Right atrium auricular region (tissue), 2 donors: ENCODE measurements around the gene JMJD8. TPM values are rescaled to one million over a fixed set of nuclear protein-coding genes. Genes with fewer than 3 reads are reported as not detected.
"Not testable (repeated sequence)": the region's sequence is repeated elsewhere in the genome, so short reads cannot be mapped to it uniquely, and the experiment has no call there.

Experiments
- DNase-seq: peaks from one replicate; pipeline ENCODE4 v3.0.0-alpha.2; 2019; ENCODE audit warnings: low spot score
- H3K27ac ChIP-seq, 2 donors: fragments of 200-600 bp; sonication (generic); 1 replicate in 1 of 2; 2 replicates in 1 of 2; pipeline ENCODE4 v1.5.1; 2016 to 2019
- H3K27me3 ChIP-seq, 2 donors: fragments of 200-600 bp; sonication (generic); one replicate each; pipeline versions ENCODE4 v1.5.1 to v1.6.0; 2017 to 2019
- H3K36me3 ChIP-seq: fragments of 200-600 bp; sonication (generic); one replicate; pipeline ENCODE4 v1.5.1; 2016
- H3K4me1 ChIP-seq, 2 donors: fragments of 200-600 bp; sonication (generic); one replicate each; pipeline versions ENCODE4 v1.5.1 to v1.6.0; 2017 to 2019
- H3K4me3 ChIP-seq, 2 donors: fragments of 200-600 bp; sonication (generic); 1 replicate in 1 of 2; 2 replicates in 1 of 2; pipeline ENCODE4 v1.5.1; 2017 to 2019; ENCODE audit warnings: mild to moderate bottlenecking in 1 of 2, moderate library complexity in 1 of 2
- H3K9me3 ChIP-seq, 2 donors: fragments of 200-600 bp; sonication (generic); one replicate each; pipeline ENCODE4 v1.5.1; 2019
- CTCF ChIP-seq, 2 donors: fragments of 200-600 bp; sonication (generic); IDR thresholded peaks; one replicate each; pipeline ENCODE4 v1.5.1; 2019; ENCODE audit warnings: antibody characterized with exemption in 2 of 2
- total RNA-seq, 2 donors: library from RNA; depleted of rRNA; stranded (reverse); fragments of >200 nt; gene quantifications; one replicate each; pipeline ENCODE4 v1.1.0, GENCODE V29; 2016

The JMJD8 gene
- total RNA-seq, 2 donors from 2014 or later, result 76.4 to 82.1 TPM

GRCh38 chr16:692356-693108 is 8.4 kb upstream of the JMJD8 start:
- H3K27me3 ChIP-seq, result peaks cover 17 to 25% of the 10 kb centered on the region in 2 donors
- no peak overlapping the region for H3K4me3 ChIP-seq
- DNase-seq, result no peak
- no peak overlapping the region for H3K27ac ChIP-seq
- no peaks in the 10 kb centered on the region for H3K9me3 ChIP-seq
- H3K4me1 ChIP-seq, result peaks cover 0 to 44% of the 10 kb centered on the region in 2 donors
- no peaks in the 10 kb centered on the region for H3K36me3 ChIP-seq
- TF ChIP-seq CTCF (IDR thresholded peaks at IDR 0.05), result no peak

- not testable (repeated sequence) for H3K4me3 ChIP-seq, DNase-seq, H3K27ac ChIP-seq, H3K36me3 ChIP-seq, H3K9me3 ChIP-seq
- Histone ChIP-seq H3K27me3 (peaks cover 16 to 25% of the 10 kb centered on the region in 2 donors), H3K4me1 (peaks cover 0 to 44% of the 10 kb centered on the region in 2 donors)
These were observed 7.1 kb upstream of the JMJD8 start for GRCh38 chr16:691242-691641.

GRCh38 chr16:689175-689897 is 5.2 kb upstream of the JMJD8 start:
- peak overlapping the region; percentile 92 to 99 for H3K4me3 ChIP-seq
- peaks cover 9% of the 10 kb centered on the region for H3K36me3 ChIP-seq
- no peak for DNase-seq
- H3K27me3 ChIP-seq, result peaks cover under 1 to 11% of the 10 kb centered on the region in 2 donors
- peak overlapping the region in 1 of 2 donors; percentile 85 for H3K27ac ChIP-seq
- no peaks in the 10 kb centered on the region for H3K9me3 ChIP-seq
- peaks cover 0 to 44% of the 10 kb centered on the region in 2 donors for H3K4me1 ChIP-seq
- TF ChIP-seq CTCF (IDR thresholded peaks at IDR 0.05), result no peak

- no peak overlapping the region for H3K4me3 ChIP-seq
- no peak for TF ChIP-seq CTCF (IDR thresholded peaks at IDR 0.05)
- no peak for DNase-seq
- H3K9me3 ChIP-seq, result no peaks in the 10 kb centered on the region
- H3K27me3 ChIP-seq, result no peaks in the 10 kb centered on the region
- peaks cover 0 to 47% of the 10 kb centered on the region in 2 donors for H3K4me1 ChIP-seq
- H3K27ac ChIP-seq, result no peak overlapping the region
- H3K36me3 ChIP-seq, result peaks cover 16% of the 10 kb centered on the region
These were observed 3.4 kb upstream of the JMJD8 start for GRCh38 chr16:687499-687898.

GRCh38 chr16:686459-687260 is 2.5 kb upstream of the JMJD8 start:
- no peaks in the 10 kb centered on the region for H3K27me3 ChIP-seq
- H3K27ac ChIP-seq, result no peak overlapping the region
- no peaks in the 10 kb centered on the region for H3K9me3 ChIP-seq
- no peak for TF ChIP-seq CTCF (IDR thresholded peaks at IDR 0.05)
- no peak for DNase-seq
- H3K4me3 ChIP-seq, result no peak overlapping the region
- peaks cover 24% of the 10 kb centered on the region for H3K36me3 ChIP-seq
- H3K4me1 ChIP-seq, result peaks cover 0 to 55% of the 10 kb centered on the region in 2 donors

GRCh38 chr16:685967-686366 is 1.8 kb upstream of the JMJD8 start:
- peaks cover 0 to 62% of the 10 kb centered on the region in 2 donors for H3K4me1 ChIP-seq
- H3K9me3 ChIP-seq, result no peaks in the 10 kb centered on the region
- H3K4me3 ChIP-seq, result no peak overlapping the region
- peak in 1 of 2 donors; percentile 39 for TF ChIP-seq CTCF (IDR thresholded peaks at IDR 0.05)
- DNase-seq, result no peak
- H3K36me3 ChIP-seq, result peaks cover 29% of the 10 kb centered on the region
- no peaks in the 10 kb centered on the region for H3K27me3 ChIP-seq
- no peak overlapping the region for H3K27ac ChIP-seq
